Cerebellar nuclear complex (tissue), 1 donor: ENCODE data around the gene MRPS21.

Experiments used
- DNase-seq, 2 experiments: peaks; one replicate each; lab custom pipeline; 2025; lab: John Stamatoyannopoulos, UW

Gene MRPS21

GRCh38 chr1:150293433-150294253, at the start of gene MRPS21:
Gene MRPS21, plus strand, starts transcription at chr1:150293861. Its CDS starts 506 bp downstream, at chr1:150294367.
- DNase-seq, result peak; percentile 80 to 87

- no peak for DNase-seq
These were observed 43.7 kb upstream of the MRPS21 start for GRCh38 chr1:150249936-150250335.

- no peak for DNase-seq
These were observed 37.5 kb upstream of the MRPS21 start for GRCh38 chr1:150256198-150256553.

GRCh38 chr1:150256554-150257341, 36.9 kb upstream of the MRPS21 start:
- DNase-seq, result no peak

- no peak for DNase-seq
These were observed 35.8 kb upstream of the MRPS21 start, which contains the start of gene CA14 for GRCh38 chr1:150257624-150258585. Gene CA14, plus strand, starts transcription at chr1:150257774. Its CDS starts 355 bp downstream, at chr1:150258129.

GRCh38 chr1:150259217-150259616, 34.4 kb upstream of the MRPS21 start:
- DNase-seq, result no peak

GRCh38 chr1:150259758-150260669, 33.6 kb upstream of the MRPS21 start:
- DNase-seq, result no peak

GRCh38 chr1:150261367-150261766, 32.3 kb upstream of the MRPS21 start:
- no peak for DNase-seq

GRCh38 chr1:150262388-150263320, 31.0 kb upstream of the MRPS21 start:
- DNase-seq, result no peak

- no peak for DNase-seq
These were observed 30.1 kb upstream of the MRPS21 start for GRCh38 chr1:150263549-150263948.

- no peak for DNase-seq
These were observed 25.8 kb upstream of the MRPS21 start for GRCh38 chr1:150267896-150268295.

GRCh38 chr1:150268340-150268704, 25.3 kb upstream of the MRPS21 start:
- no peak for DNase-seq

- DNase-seq, result peak; percentile 68 to 90
These were observed 24.8 kb upstream of the MRPS21 start, which contains the start of gene APH1A for GRCh38 chr1:150268705-150269403. Gene APH1A, minus strand, starts transcription at chr1:150269016. Its CDS starts 206 bp downstream, at chr1:150268810.

GRCh38 chr1:150269451-150269850, 24.2 kb upstream of the MRPS21 start:
- DNase-seq, result no peak

- no peak for DNase-seq
These were observed 22.2 kb upstream of the MRPS21 start for GRCh38 chr1:150271291-150271959.

GRCh38 chr1:150273311-150273710, 20.4 kb upstream of the MRPS21 start:
- DNase-seq, result no peak

- DNase-seq, result no peak
These were observed 13.4 kb upstream of the MRPS21 start for GRCh38 chr1:150280138-150280707.

- DNase-seq, result peak in 1 of 2 experiments; percentile 20
These were observed 12.4 kb upstream of the MRPS21 start for GRCh38 chr1:150281221-150281757.
